Natural killer cell (primary cell): ENCODE results near the gene C2orf68. TPM values are rescaled to one million over a fixed set of nuclear protein-coding genes. Genes with fewer than 3 reads are reported as not detected.
"Not testable (repeated sequence)": the region's sequence is repeated elsewhere in the genome, so short reads cannot be mapped to it uniquely, and the experiment has no call there.

Source experiments
- ATAC-seq, 3 donors: fragments of 150-1000 bp in 2 of 3; fragments of 200-7000 bp in 1 of 3; cut with Tn5 transposase; 1 replicate in 1 of 3; 2 replicates in 2 of 3; pipeline ENCODE4 v1.10.0; 2021; ENCODE audit warnings: mild to moderate bottlenecking in 2 of 3, moderate library complexity in 2 of 3
- DNase-seq, 2 donors: peaks; one replicate each; pipeline versions ENCODE4 v3.0.0 to v3.0.0-alpha.2; 2013 to 2021; ENCODE audit warnings: mixed read lengths in 1 of 2
- H3K27ac ChIP-seq: one replicate; pipeline ENCODE4 v1.5.1; 2013; ENCODE audit warnings: mild to moderate bottlenecking, low read length
- H3K27me3 ChIP-seq: one replicate; pipeline ENCODE4 v1.6.1; 2013; ENCODE audit warnings: low read length; ENCODE audit not compliant: control insufficient read depth, insufficient read depth
- H3K36me3 ChIP-seq: one replicate; pipeline ENCODE4 v1.6.1; 2013; ENCODE audit warnings: low read length; ENCODE audit not compliant: control insufficient read depth, insufficient read depth
- H3K4me1 ChIP-seq: one replicate; pipeline ENCODE4 v1.6.1; 2013; ENCODE audit warnings: low read length; ENCODE audit not compliant: control insufficient read depth, insufficient read depth
- H3K4me3 ChIP-seq: one replicate; pipeline ENCODE4 v1.5.1; 2013; ENCODE audit warnings: low read length
- H3K9me3 ChIP-seq: one replicate; pipeline ENCODE4 v1.6.1; 2013; ENCODE audit warnings: low read length; ENCODE audit not compliant: control insufficient read depth, insufficient read depth
- H3K27ac Mint-ChIP-seq, 2 donors: one replicate each; pipeline ENCODE4 v1.8.0; 2022; ENCODE audit warnings: mild to moderate bottlenecking in 2 of 2, mixed read lengths in 2 of 2, moderate library complexity in 1 of 2
- H3K27me3 Mint-ChIP-seq, 2 donors: one replicate each; pipeline ENCODE4 v1.8.0; 2022; ENCODE audit warnings: low read depth in 2 of 2, mixed read lengths in 2 of 2
- H3K36me3 Mint-ChIP-seq: one replicate; pipeline ENCODE4 v1.8.0; 2022; ENCODE audit warnings: mixed read lengths
- H3K4me1 Mint-ChIP-seq, 2 donors: one replicate each; pipeline ENCODE4 v1.8.0; 2022; ENCODE audit warnings: mixed read lengths in 2 of 2
- H3K4me3 Mint-ChIP-seq: one replicate; pipeline ENCODE4 v1.8.0; 2022; ENCODE audit warnings: mild to moderate bottlenecking, moderate library complexity, mixed read lengths
- H3K9me3 Mint-ChIP-seq, 2 donors: one replicate each; pipeline ENCODE4 v1.8.0; 2022; ENCODE audit warnings: mixed read lengths in 2 of 2
- WGBS: methylation state at CpG from one replicate; pipeline ENCODE4 v1.1.7; 2013; ENCODE audit warnings: missing lambda C conversion rate; ENCODE audit not compliant: insufficient coverage; 5-methylcytosine and 5-hydroxymethylcytosine counted together
- intact Hi-C: fragments of 100-400 bp; cut with micrococcal nuclease; formaldehyde crosslinking; loops from one replicate; pipeline ENCODE4 v1.14.2; 2022
- total RNA-seq, 4 donors: library from RNA; stranded (reverse); fragments of 120-200 nt in 1 of 4; gene quantifications; one replicate each; pipeline versions ENCODE4 v1.2.3 to v1.2.4, GENCODE V29; 2013 to 2022
- TF ChIP-seq, protein P1 (sequence below): fragments of 200-600 bp; IDR thresholded peaks from one replicate; pipeline ENCODE4 v1.8.0; 2022; ENCODE audit warnings: antibody characterized with exemption

Gene C2orf68
- total RNA-seq, 3 donors from 2014 or later (not counting 1 experiment from before 2014, with no cell fraction given): 36.4 to 60.8 (median 48.4) TPM

DNA sequence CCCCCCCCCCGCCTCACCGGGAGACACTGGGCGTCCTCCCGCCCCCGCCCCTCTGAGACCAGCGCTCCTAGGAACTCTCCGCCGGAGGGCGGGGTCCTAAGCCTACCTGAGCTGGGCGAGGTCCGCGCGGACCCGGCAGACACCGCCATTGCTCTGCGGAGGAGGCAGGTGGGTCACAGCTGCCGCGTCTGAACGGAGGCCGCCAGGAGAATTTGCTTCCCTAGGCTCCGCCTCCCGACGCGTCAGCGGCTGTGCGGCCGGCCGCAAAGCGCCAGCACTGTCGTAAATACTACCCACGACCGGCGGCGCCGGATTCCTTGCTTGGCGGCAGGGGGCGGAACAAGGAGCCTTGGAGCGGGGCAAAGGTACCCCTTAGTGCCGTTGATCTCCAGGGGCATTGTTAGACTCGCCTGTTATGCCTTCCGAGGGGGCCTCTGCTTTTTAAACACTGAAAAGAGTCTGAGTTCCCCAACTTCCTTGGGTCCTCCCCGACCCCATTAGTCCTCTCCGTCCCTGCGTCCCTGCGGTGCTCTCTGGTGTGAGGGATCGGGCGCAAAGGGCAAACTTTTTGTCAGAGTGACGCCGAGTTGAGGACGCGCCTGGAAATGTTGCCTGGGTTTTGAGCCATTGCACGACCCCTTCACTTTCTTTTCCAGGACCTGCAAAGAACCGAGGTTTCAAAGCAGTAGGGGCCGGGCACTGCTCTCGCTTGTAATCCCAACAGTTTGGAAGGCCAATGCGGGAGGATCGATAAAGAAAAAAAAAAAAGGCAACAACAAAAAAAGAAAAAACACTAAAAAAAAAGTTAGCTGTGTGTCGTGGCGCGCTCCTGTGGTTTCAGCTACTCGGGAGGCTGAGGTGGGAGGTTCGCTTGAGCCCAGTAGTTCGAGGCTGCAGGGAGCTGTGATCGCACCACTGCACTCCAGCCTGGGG, 50.3 kb downstream of the C2orf68 start, which contains the start of gene GGCX:
GGCX (minus strand) TSS at position 214 of the 933 bp plus-strand sequence; CDS start at position 149, 65 bp downstream.
- Mint-ChIP-seq H3K27ac (peak within 1 kb of the TSS; percentile 91 to 95), H3K4me1 (peaks cover 19 to 24% of the 10 kb centered on the region in 2 donors), H3K36me3 (no peaks in the 10 kb centered on the region), H3K27me3 (no peaks in the 10 kb centered on the region), H3K4me3 (peak within 1 kb of the TSS; percentile 95), H3K9me3 (no peaks in the 10 kb centered on the region)
- no peaks in the 10 kb centered on the region for H3K27me3 ChIP-seq
- H3K36me3 ChIP-seq: peaks cover under 1% of the 10 kb centered on the region
- 3% methylated on average over 63 of the region's 64 CpGs for WGBS
- TF ChIP-seq, protein P1, sequence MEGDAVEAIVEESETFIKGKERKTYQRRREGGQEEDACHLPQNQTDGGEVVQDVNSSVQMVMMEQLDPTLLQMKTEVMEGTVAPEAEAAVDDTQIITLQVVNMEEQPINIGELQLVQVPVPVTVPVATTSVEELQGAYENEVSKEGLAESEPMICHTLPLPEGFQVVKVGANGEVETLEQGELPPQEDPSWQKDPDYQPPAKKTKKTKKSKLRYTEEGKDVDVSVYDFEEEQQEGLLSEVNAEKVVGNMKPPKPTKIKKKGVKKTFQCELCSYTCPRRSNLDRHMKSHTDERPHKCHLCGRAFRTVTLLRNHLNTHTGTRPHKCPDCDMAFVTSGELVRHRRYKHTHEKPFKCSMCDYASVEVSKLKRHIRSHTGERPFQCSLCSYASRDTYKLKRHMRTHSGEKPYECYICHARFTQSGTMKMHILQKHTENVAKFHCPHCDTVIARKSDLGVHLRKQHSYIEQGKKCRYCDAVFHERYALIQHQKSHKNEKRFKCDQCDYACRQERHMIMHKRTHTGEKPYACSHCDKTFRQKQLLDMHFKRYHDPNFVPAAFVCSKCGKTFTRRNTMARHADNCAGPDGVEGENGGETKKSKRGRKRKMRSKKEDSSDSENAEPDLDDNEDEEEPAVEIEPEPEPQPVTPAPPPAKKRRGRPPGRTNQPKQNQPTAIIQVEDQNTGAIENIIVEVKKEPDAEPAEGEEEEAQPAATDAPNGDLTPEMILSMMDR: no peak
- ATAC-seq: peak; percentile 95 to 98 (median 95)
- intact Hi-C loops: loop anchor here (1.0 to 5.0 kb wide), 4 partner anchors 41 to 233 kb away; partner anchors contain the start of genes C2orf68, ELMOD3, RETSAT and TMEM150A
- DNase-seq: peak; percentile 86 to 97
- peak within 1 kb of the TSS; percentile 71 for H3K27ac ChIP-seq
- no peaks in the 10 kb centered on the region for H3K9me3 ChIP-seq
- peaks cover 17% of the 10 kb centered on the region for H3K4me1 ChIP-seq
- H3K4me3 ChIP-seq: peak within 1 kb of the TSS; percentile 67

- Mint-ChIP-seq H3K36me3 (no peaks in the 10 kb centered on the region), H3K27me3 (no peaks in the 10 kb centered on the region), H3K4me3 (peak overlapping the region; percentile 95), H3K9me3 (no peaks in the 10 kb centered on the region), H3K4me1 (peaks cover 19 to 24% of the 10 kb centered on the region in 2 donors), H3K27ac (peak overlapping the region; percentile 91 to 95)
- 9% methylated on average over 13 of the region's 14 CpGs for WGBS
- Histone ChIP-seq H3K36me3 (peaks cover 3% of the 10 kb centered on the region), H3K4me3 (peak overlapping the region; percentile 67), H3K27me3 (no peaks in the 10 kb centered on the region), H3K27ac (peak overlapping the region; percentile 71), H3K4me1 (peaks cover 17% of the 10 kb centered on the region), H3K9me3 (no peaks in the 10 kb centered on the region)
- intact Hi-C loops: loop anchor here (1.0 to 5.0 kb wide), 4 partner anchors 41 to 232 kb away; partner anchors contain the start of genes C2orf68, ELMOD3, RETSAT and TMEM150A
- ATAC-seq (peak; percentile 13 to 27 (median 14)), DNase-seq (no peak)
- TF ChIP-seq, protein P1: no peak
These were observed 51.0 kb downstream of the C2orf68 start for GRCh38 chr2:85560812-85561279.

- WGBS: 88% methylated on average over 12 of the region's 12 CpGs
- not testable (repeated sequence) for H3K27me3 ChIP-seq, ATAC-seq, H3K27ac ChIP-seq, H3K36me3 Mint-ChIP-seq, H3K9me3 Mint-ChIP-seq, H3K4me3 ChIP-seq, H3K36me3 ChIP-seq, H3K27me3 Mint-ChIP-seq, DNase-seq, H3K9me3 ChIP-seq
- H3K4me1 Mint-ChIP-seq: peaks cover 19 to 24% of the 10 kb centered on the region in 2 donors
- H3K4me3 Mint-ChIP-seq: peak overlapping the region; percentile 95
- peaks cover 17% of the 10 kb centered on the region for H3K4me1 ChIP-seq
- intact Hi-C loops: loop anchor here (2.0 to 5.0 kb wide), 2 partner anchors 42 to 232 kb away; partner anchors contain the start of gene TMEM150A
- peak overlapping the region in 1 of 2 donors; percentile 95 for H3K27ac Mint-ChIP-seq
These were observed 51.5 kb downstream of the C2orf68 start for GRCh38 chr2:85560403-85560726.

DNA sequence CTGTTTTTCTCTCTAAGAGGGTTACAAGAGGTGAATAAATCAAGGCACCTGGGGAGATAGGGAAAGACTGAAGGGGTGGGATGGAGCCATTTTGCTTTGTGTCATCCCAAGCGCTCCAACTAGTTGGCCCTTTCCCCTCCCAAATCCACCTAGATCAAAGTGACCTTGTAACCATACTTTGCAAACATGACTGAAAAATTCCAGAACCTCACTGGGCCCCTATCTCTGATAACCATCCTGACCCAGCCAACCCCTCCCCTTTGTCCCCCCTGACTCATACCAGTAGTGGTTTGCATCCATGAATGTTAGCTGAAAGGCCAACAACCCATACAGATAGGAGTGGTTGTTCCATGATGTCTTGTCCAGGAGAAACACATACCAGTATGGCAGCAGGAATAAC, 53.7 kb downstream of the C2orf68 start:
- Mint-ChIP-seq H3K9me3 (no peaks in the 10 kb centered on the region), H3K27me3 (no peaks in the 10 kb centered on the region), H3K4me1 (peaks cover 19 to 27% of the 10 kb centered on the region in 2 donors), H3K4me3 (no peak overlapping the region), H3K27ac (peak overlapping the region in 1 of 2 donors; percentile 29), H3K36me3 (no peaks in the 10 kb centered on the region)
- no peak overlapping the region for H3K4me3 ChIP-seq
- H3K27me3 ChIP-seq: no peaks in the 10 kb centered on the region
- H3K27ac ChIP-seq: no peak overlapping the region
- ATAC-seq (no peak), DNase-seq (no peak)
- intact Hi-C loops: no loop called here
- TF ChIP-seq, protein P1: no peak
- no peaks in the 10 kb centered on the region for H3K9me3 ChIP-seq
- peaks cover 17% of the 10 kb centered on the region for H3K4me1 ChIP-seq
- 92% methylated on average over 1 of the region's 1 CpG for WGBS
- H3K36me3 ChIP-seq: peaks cover 19% of the 10 kb centered on the region
